ENCODE data around the gene SHOX.

DNA sequence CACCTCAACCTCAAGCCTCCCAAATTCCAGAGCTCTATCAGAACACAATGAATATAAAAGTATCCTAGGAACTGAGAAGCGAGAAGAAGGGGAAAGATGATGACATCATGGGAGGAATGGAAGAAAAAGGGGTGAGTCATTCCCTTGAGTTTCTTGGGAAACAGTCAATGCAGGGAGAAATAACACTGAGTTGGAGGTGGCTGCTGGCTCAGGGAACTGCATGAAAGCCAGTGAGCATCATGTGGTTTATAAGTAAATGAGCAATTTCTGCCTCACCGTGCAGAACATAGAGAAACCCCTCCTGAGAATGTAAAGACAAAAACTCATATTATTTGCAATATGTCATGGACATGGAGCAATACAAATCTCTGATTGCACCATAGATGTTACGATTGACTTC, 73.3 kb downstream of the SHOX start:
- TF ChIP-seq, protein P1, sequence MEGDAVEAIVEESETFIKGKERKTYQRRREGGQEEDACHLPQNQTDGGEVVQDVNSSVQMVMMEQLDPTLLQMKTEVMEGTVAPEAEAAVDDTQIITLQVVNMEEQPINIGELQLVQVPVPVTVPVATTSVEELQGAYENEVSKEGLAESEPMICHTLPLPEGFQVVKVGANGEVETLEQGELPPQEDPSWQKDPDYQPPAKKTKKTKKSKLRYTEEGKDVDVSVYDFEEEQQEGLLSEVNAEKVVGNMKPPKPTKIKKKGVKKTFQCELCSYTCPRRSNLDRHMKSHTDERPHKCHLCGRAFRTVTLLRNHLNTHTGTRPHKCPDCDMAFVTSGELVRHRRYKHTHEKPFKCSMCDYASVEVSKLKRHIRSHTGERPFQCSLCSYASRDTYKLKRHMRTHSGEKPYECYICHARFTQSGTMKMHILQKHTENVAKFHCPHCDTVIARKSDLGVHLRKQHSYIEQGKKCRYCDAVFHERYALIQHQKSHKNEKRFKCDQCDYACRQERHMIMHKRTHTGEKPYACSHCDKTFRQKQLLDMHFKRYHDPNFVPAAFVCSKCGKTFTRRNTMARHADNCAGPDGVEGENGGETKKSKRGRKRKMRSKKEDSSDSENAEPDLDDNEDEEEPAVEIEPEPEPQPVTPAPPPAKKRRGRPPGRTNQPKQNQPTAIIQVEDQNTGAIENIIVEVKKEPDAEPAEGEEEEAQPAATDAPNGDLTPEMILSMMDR (IDR thresholded peaks at IDR 0.05): no peak
- no peak for TF ChIP-seq ZFX (IDR thresholded peaks at IDR 0.05; ENCODE audit: borderline replicate concordance)
